Fibroblast of mammary gland (primary cell): ENCODE data around the gene TBC1D12.

Source experiments
- DNase-seq: peaks from one replicate; pipeline ENCODE4 v3.0.0-alpha.2; 2010; ENCODE audit warnings: low read depth
- H3K4me3 ChIP-seq: 2 replicates; pipeline ENCODE4 v1.5.1; 2011; ENCODE audit warnings: low read depth, mild to moderate bottlenecking, low read length, moderate library complexity; ENCODE audit not compliant: control insufficient read depth
- TF ChIP-seq, protein P1 (sequence below): conservative IDR thresholded peaks from 2 replicates; pipeline ENCODE4 v1.5.1; 2011; ENCODE audit warnings: low read depth, low read length, inconsistent platforms; ENCODE audit not compliant: control insufficient read depth, insufficient read depth

Gene TBC1D12

DNA sequence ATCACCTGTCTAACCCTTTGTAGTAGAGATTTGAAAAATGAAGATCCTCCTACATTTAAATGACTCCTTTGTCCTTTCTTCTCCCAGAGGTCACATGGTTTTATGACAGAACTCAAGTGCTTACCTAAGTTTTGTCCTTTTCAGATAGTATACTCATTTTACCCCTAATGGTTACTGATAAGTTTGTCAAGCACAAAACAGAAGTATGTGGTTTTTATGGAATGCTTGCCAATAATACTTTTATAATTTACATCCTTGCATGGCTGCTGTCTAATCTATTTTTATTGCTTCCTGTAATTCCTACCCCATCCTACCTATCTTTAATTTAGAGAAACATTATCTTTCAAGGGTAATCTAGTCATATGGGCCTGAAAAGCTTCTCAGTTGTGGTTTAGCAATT lies 180.8 kb downstream of the TBC1D12 start:
- TF ChIP-seq, protein P1, sequence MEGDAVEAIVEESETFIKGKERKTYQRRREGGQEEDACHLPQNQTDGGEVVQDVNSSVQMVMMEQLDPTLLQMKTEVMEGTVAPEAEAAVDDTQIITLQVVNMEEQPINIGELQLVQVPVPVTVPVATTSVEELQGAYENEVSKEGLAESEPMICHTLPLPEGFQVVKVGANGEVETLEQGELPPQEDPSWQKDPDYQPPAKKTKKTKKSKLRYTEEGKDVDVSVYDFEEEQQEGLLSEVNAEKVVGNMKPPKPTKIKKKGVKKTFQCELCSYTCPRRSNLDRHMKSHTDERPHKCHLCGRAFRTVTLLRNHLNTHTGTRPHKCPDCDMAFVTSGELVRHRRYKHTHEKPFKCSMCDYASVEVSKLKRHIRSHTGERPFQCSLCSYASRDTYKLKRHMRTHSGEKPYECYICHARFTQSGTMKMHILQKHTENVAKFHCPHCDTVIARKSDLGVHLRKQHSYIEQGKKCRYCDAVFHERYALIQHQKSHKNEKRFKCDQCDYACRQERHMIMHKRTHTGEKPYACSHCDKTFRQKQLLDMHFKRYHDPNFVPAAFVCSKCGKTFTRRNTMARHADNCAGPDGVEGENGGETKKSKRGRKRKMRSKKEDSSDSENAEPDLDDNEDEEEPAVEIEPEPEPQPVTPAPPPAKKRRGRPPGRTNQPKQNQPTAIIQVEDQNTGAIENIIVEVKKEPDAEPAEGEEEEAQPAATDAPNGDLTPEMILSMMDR: no peak
- no peak overlapping the region for H3K4me3 ChIP-seq
- DNase-seq: no peak
